ENCODE results near the gene PPIH.

DNA sequence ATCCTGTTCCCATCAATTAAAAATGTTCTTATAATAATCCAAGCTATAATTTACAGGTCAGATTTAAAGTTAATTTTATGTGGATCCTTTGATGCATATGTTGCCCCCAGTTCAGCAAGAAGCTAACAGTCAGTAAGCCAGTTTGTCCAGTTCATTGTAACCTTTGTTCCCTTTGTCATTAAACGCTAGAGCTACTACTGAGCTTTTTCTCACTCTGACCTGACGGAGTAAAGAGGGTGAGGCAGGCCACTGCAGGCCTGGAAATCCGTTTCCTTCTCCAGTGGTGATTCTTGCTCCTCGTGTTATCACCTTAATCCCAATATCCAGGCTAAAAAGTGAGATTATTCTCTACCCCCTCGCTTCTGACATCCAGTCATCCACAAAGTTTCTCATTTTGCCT is 34.2 kb downstream of the PPIH start:
- TF ChIP-seq POLR2A (IDR thresholded peaks at IDR 0.05), result no peak
- no peak for TF ChIP-seq CTCF (IDR thresholded peaks at IDR 0.05 in 8 of 11, conservative IDR thresholded peaks at IDR 0.05 in 3 of 11)
- no peak for TF ChIP-seq POLR2AphosphoS5 (IDR thresholded peaks at IDR 0.05)

Data from spleen (tissue), 7 donors.